ENCODE results near the gene RGS6.
"Not testable (repeated sequence)": the region's sequence is repeated elsewhere in the genome, so short reads cannot be mapped to it uniquely, and the experiment has no call there.

The RGS6 gene

DNA sequence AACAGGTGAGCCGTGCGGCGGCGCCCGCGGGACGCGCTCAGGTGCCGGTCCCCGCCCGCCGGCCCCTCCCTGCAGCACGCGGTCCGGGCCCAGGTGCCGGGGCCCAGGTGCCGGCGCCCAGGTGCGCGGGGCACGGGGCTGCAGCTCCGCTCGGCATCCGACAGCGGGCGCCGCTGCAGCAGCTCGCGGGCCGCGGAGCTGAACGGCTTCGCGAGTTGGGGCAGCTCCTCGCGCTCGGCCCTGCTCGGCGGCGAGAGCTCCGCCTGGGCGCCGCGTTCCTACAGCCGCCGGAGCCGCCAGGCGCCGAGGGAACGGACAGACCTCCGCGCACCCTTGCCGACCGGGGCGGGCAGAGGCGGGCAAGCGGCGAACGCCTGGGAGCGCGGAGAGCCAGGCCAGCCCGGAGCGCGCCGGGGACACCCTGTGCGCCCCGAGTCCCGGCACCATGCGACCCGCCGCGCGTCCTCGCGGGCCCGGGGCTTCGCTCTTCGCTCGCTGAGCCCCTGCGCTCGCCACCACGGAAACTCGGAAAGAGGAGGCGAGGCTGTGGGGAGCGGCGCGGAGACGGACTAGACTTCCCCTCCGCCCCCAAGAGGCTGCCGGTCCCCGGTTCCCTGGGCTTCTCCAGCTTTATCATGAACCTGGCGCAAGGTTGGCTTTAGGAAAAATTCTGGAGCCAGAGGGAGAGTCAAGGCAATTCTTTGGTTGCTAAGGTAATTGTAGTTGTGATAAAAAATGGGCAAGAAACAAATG lies at the start of gene RGS6:
Gene RGS6, plus strand, starts transcription at position 201 of the 753 bp plus-strand sequence.
- no peak for DNase-seq

DNA sequence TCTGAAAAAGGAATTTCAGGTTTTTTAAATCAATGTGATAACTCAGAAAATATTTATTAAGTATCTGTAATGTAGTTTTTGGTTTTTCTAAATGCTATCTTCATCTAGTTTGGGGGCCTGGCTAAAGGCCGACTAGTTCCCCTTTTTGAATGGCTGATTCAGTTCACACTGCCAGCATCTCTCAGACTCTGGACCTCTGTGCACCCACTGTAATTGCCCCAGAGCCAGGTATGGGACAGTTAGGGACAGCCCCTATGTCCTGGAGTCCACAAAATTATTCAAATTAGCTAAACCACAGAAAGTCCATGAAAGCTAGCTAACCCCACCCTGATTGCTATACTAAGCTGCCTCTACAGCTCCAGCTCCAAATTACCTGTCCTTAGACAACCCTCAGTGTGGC lies 49.1 kb upstream of the RGS6 start:
- no peak for DNase-seq

GRCh38 chr14:71885301-71885700 lies 46.9 kb upstream of the RGS6 start:
- no peak for DNase-seq

GRCh38 chr14:71887802-71888201 lies 44.4 kb upstream of the RGS6 start:
- not testable (repeated sequence) for DNase-seq

GRCh38 chr14:71890541-71890940 lies 41.7 kb upstream of the RGS6 start:
- no peak for DNase-seq

GRCh38 chr14:71891185-71891584 lies 41.0 kb upstream of the RGS6 start:
- no peak for DNase-seq

DNA sequence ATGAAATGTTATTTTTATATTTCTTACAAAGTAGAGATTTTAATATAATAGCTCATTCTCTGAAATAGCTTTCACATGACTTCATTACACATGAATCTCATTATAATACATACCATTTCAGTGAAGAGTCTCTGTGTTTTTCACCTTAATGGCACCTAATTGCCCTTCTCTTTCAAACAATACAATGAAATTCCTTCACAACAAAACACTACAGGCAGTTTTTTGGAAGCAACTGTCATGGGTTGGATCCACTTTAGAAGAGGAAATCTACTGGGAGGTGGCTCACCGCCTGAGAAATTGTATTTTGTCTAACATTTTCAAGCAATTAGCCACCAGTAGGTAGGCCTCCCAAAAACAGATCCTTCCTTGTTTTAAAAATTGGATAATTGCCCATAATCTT lies 40.3 kb upstream of the RGS6 start:
- DNase-seq: no peak

GRCh38 chr14:71905031-71905430 lies 27.2 kb upstream of the RGS6 start:
- no peak for DNase-seq

- DNase-seq: no peak
Measured at GRCh38 chr14:71905860-71906259, 26.4 kb upstream of the RGS6 start.

- DNase-seq: no peak
Measured at GRCh38 chr14:71907793-71908515, 24.3 kb upstream of the RGS6 start.

DNA sequence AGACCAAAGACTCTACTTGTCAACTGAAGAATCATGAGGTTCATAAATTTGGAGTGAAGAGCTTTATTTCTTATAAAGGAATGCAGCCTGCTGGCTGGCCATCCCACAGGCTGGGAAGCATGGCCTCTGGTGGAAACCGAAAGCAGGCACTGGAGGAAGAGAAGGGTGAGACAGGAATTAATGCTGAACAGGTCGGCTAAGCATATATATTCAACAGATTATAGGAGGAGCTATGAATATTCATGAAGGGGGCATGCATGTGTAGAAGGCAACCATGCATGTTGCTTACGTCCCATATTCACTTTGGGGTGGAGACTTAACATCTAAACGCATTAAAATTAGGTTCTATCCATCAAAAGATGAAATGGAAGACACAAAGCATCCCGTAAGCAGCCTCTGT lies 20.6 kb upstream of the RGS6 start:
- DNase-seq: no peak

GRCh38 chr14:71913342-71913741 lies 18.9 kb upstream of the RGS6 start:
- no peak for DNase-seq

DNA sequence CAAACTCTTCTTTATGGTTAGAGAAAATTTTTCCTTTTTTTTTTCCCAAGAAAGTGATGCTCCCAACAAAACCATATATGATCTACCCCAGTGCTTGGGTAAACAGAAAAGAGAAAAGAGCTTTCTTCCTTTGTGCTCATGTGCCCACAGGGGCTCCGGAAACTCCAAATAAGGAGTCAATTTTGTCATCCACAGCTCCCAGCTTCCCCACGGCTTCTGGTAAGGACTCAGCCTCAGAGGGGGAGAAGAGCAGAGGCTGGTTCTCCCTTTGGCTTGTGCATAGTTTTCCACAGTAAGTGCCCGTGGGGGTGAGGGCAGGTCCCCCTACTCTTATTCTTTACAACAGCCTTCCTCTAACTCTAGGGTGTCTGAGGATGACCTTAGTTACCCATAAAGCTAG lies 13.3 kb upstream of the RGS6 start:
- DNase-seq: no peak

DNA sequence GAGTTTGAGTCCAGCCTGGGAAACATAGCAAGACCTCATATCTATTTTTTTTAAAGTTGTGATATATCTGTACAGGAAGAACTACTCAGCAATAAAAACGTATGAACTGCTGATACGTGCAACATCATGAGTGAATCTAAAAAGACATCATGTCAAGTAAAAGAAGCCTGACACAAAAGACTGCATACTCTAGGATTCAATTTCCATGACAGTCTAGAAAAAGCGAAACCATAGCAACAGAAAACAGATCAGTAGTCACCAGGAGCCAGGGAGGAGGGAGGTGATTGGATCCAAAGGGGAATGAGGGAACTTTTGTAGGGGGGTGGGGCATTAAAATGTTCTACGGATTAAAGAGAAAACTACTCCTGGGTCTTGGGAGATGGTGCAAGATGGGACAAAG lies 8.7 kb upstream of the RGS6 start:
- no peak for DNase-seq

GRCh38 chr14:71931492-71932228 lies 569 bp upstream of the RGS6 start:
- no peak for DNase-seq

- DNase-seq: no peak
Measured at GRCh38 chr14:71933001-71933587, 865 bp downstream of the RGS6 start.

- DNase-seq: not testable (repeated sequence)
Measured at GRCh38 chr14:71938273-71938672, 6.0 kb downstream of the RGS6 start.

- DNase-seq: not testable (repeated sequence)
Measured at GRCh38 chr14:71939344-71939743, 7.1 kb downstream of the RGS6 start.

GRCh38 chr14:71940500-71940899 lies 8.3 kb downstream of the RGS6 start:
- DNase-seq: not testable (repeated sequence)

- DNase-seq: not testable (repeated sequence)
Measured at GRCh38 chr14:71941616-71942015, 9.4 kb downstream of the RGS6 start.

DNA sequence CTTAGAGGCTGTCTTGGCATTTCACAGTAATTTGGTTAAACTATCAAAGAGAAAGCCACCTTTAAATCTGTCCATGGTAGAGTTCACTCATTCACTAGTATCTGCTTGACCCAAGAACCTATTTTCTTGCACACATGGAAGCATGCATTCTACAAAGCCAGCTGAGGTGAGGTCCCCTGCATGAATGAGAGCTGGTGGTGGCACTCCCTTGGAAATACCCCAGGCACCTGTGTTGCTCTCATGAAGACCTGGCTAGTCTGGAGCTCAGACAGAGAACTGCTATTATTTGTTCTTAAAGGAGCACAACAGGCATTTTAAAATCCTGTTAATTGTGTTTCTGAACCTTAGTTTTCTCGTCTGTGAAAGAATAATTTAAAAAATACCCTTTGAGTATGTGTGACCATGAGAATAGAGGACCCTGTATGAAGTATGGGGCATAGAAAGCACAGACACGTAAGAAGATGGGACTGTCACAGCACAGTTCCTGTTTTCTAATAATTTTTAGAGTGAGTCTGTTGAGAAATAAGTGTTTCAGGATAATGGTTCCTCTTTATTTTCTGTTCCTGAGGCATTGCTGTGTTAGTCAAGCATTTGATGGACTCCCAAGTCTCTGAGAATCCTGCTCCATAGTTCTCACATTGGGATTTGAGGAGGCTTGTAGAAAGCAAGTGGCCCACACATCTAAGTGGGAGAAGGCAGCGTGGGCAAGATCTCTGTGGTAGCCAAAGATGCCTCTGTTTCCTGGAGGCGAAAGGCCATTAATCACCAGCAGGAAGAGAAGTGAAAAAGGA lies 10.9 kb downstream of the RGS6 start:
- DNase-seq: no peak

GRCh38 chr14:71943695-71944018 lies 11.4 kb downstream of the RGS6 start:
- DNase-seq: no peak

Measured in NCI-H446 treated with DMSO at 0.1 percent for 48 hours (cell line).